Psoas muscle (tissue), 8 donors: Measurements from ENCODE around the gene YPEL2. TPM values are rescaled to one million over a fixed set of nuclear protein-coding genes. Genes with fewer than 3 reads are reported as not detected.

Experiments used
- ATAC-seq, 4 donors: fragments of 200-7000 bp; cut with Tn5 transposase; one replicate each; pipeline ENCODE4 v1.9.1; 2020; ENCODE audit warnings: moderate library complexity in 3 of 4, mild to moderate bottlenecking in 2 of 4
- DNase-seq, 2 donors: peaks; one replicate each; pipeline ENCODE4 v3.0.0-alpha.2; 2020
- H3K27ac ChIP-seq: fragments of 200-600 bp; one replicate; pipeline ENCODE4 v1.8.0; 2022
- H3K27me3 ChIP-seq, 3 donors: fragments of 200-600 bp in 1 of 3; one replicate each; pipeline versions ENCODE4 v1.6.1 to v1.8.0; 2013 to 2022; ENCODE audit warnings: low read length in 2 of 3, mild to moderate bottlenecking in 2 of 3, moderate library complexity in 1 of 3; ENCODE audit not compliant: insufficient read depth in 3 of 3
- H3K36me3 ChIP-seq, 2 donors: fragments of 200-600 bp in 1 of 2; one replicate each; pipeline versions ENCODE4 v1.6.1 to v1.8.0; 2013 to 2022; ENCODE audit warnings: low read depth in 1 of 2, mild to moderate bottlenecking in 1 of 2, moderate library complexity in 1 of 2; ENCODE audit not compliant: insufficient read depth in 1 of 2
- H3K4me1 ChIP-seq: fragments of 200-600 bp; one replicate; pipeline ENCODE4 v1.8.0; 2022
- H3K4me3 ChIP-seq: fragments of 200-600 bp; one replicate; pipeline ENCODE4 v1.8.0; 2022; ENCODE audit warnings: mild to moderate bottlenecking
- H3K9me3 ChIP-seq: fragments of 200-600 bp; one replicate; pipeline ENCODE4 v1.8.0; 2022
- WGBS, 3 donors: extraction: QIAGEN DNeasy Blood & Tissue Kit; methylation state at CpG; one replicate each; pipeline versions ENCODE4 v1.1.6 to v1.1.7; 2013; 5-methylcytosine and 5-hydroxymethylcytosine counted together
- intact Hi-C, 2 donors: fragments of 100-400 bp; cut with DNase I; formaldehyde crosslinking; loops; one replicate each; pipeline versions ENCODE4 v1.11.0 to v1.14.2; 2022
- polyA plus RNA-seq, 3 donors: library from polyadenylated mRNA; stranded (reverse); fragments of 200-250 nt; gene quantifications; one replicate each; pipeline ENCODE4 v1.2.3, GENCODE V29; 2013
- total RNA-seq, 4 donors: library from RNA; stranded (reverse); fragmentation: NEBNext Ultra II Directional in 2 of 4; extraction: Animal tissue kit (Norgen Biotek cat#: 25700) in 2 of 4; gene quantifications; one replicate each; pipeline versions ENCODE4 v1.2.1 to v1.2.4, GENCODE V29; 2021 to 2023
- TF ChIP-seq, protein P1 (sequence below): fragments of 200-600 bp; IDR thresholded peaks from one replicate; pipeline ENCODE4 v1.8.0; 2022; ENCODE audit warnings: antibody characterized with exemption
- donor health status: healthy with polysubstance abuse.
- donor health status: DM: no; HTN: no; CAD: no; lungs with moderate emphysema.
- donor health status: Bipolar disorder and iron deficiency.
- donor health status: healthy.
- donor health status: DM: yes; HTN: yes; CAD: no.
- donor health status: DM: no; HTN: no; CAD: no.
- donor health status: DM: no; HTN: no; CAD: no.
- donor health status: DM: yes; HTN: yes; CAD: no.

The YPEL2 gene
- total and polyA plus RNA-seq, 7 donors: 1.9 to 47.8 (median 19.9) TPM

DNA sequence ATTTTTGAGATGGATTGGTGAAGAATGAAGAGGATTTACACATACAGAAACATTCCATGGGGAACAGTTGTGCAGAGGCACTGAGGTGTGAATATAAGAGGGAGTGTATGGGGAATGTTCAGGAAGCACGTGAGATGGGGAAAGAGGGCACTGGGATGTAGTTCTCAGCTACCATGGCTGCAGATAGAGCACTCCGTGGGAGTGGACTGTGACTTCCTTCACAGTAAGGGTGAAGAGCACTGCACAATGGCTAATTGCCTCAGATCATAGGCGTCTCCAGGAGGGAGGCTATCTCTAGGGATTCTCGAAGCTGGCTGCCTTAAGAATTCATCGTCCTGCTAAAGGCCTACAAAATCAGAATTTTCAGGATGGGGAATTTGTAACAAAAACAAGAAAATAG lies 7.0 kb downstream of the YPEL2 start:
- Histone ChIP-seq H3K9me3 (no peaks in the 10 kb centered on the region), H3K36me3 (peaks cover 0 to 4% of the 10 kb centered on the region in 2 donors), H3K27ac (peak overlapping the region; percentile 98), H3K27me3 (no peaks in the 10 kb centered on the region), H3K4me1 (peaks cover 83% of the 10 kb centered on the region), H3K4me3 (no peak overlapping the region)
- intact Hi-C loops: no loop called here
- 46 to 66% (median 56%) methylated on average over 5 of the region's 5 CpGs for WGBS, 3 donors
- ATAC-seq: no peak
- no peak for DNase-seq
- TF ChIP-seq, protein P1, sequence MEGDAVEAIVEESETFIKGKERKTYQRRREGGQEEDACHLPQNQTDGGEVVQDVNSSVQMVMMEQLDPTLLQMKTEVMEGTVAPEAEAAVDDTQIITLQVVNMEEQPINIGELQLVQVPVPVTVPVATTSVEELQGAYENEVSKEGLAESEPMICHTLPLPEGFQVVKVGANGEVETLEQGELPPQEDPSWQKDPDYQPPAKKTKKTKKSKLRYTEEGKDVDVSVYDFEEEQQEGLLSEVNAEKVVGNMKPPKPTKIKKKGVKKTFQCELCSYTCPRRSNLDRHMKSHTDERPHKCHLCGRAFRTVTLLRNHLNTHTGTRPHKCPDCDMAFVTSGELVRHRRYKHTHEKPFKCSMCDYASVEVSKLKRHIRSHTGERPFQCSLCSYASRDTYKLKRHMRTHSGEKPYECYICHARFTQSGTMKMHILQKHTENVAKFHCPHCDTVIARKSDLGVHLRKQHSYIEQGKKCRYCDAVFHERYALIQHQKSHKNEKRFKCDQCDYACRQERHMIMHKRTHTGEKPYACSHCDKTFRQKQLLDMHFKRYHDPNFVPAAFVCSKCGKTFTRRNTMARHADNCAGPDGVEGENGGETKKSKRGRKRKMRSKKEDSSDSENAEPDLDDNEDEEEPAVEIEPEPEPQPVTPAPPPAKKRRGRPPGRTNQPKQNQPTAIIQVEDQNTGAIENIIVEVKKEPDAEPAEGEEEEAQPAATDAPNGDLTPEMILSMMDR: no peak

GRCh38 chr17:59341922-59342321 lies 10.5 kb downstream of the YPEL2 start:
- peak overlapping the region; percentile 65 for H3K27ac ChIP-seq
- no peaks in the 10 kb centered on the region for H3K27me3 ChIP-seq
- H3K36me3 ChIP-seq: peaks cover 0 to 4% of the 10 kb centered on the region in 2 donors
- 69 to 80% (median 71%) methylated on average over 3 of the region's 3 CpGs for whole genome bisulfite sequencing, 3 donors
- ATAC-seq (no peak), DNase-seq (no peak)
- no peak overlapping the region for H3K4me3 ChIP-seq
- TF ChIP-seq, protein P1: no peak
- H3K9me3 ChIP-seq: no peaks in the 10 kb centered on the region
- intact Hi-C loops: no loop called here
- peaks cover 83% of the 10 kb centered on the region for H3K4me1 ChIP-seq

DNA sequence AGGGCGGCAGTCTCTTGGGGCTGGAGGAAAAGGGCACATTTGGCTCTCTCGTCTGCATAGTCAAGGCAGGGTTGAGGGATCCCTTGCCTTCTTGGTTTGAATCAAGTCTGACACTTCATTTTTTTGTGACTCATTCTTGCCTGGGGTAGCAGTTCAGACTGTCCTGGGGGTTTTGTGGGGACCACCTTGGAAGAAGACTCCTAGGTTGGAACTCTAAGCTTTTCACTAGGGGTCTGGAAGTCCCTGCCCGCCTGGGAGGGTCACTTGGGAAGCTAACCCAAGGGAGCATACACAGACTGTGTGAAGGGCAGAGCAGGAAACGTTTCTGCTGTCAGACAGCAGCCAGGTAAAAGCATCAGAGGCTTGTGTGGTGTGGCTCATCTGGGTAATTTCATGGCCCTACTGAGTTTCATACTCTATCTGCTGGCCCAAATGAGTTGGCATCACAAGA lies 11.3 kb downstream of the YPEL2 start:
- intact Hi-C loops: no loop called here
- Histone ChIP-seq H3K4me1 (peaks cover 87% of the 10 kb centered on the region), H3K27ac (peak overlapping the region; percentile 65), H3K27me3 (no peaks in the 10 kb centered on the region), H3K36me3 (peaks cover 0 to 3% of the 10 kb centered on the region in 2 donors), H3K9me3 (no peaks in the 10 kb centered on the region), H3K4me3 (no peak overlapping the region)
- ATAC-seq (peak in 2 of 4 donors; percentile 12 to 23), DNase-seq (no peak)
- WGBS, 3 donors: 45 to 68% (median 48%) methylated on average over 4 of the region's 4 CpGs
- TF ChIP-seq, protein P1: no peak

GRCh38 chr17:59345476-59345875 lies 14.0 kb downstream of the YPEL2 start:
- TF ChIP-seq, protein P1: no peak
- 70 to 87% (median 73%) methylated on average over 7 of the region's 7 CpGs for WGBS, 3 donors
- Histone ChIP-seq H3K36me3 (no peaks in the 10 kb centered on the region), H3K27ac (peak overlapping the region; percentile 55), H3K9me3 (no peaks in the 10 kb centered on the region), H3K4me3 (no peak overlapping the region), H3K4me1 (peaks cover 75% of the 10 kb centered on the region), H3K27me3 (no peaks in the 10 kb centered on the region)
- ATAC-seq: no peak
- DNase-seq: no peak
- intact Hi-C loops: no loop called here

DNA sequence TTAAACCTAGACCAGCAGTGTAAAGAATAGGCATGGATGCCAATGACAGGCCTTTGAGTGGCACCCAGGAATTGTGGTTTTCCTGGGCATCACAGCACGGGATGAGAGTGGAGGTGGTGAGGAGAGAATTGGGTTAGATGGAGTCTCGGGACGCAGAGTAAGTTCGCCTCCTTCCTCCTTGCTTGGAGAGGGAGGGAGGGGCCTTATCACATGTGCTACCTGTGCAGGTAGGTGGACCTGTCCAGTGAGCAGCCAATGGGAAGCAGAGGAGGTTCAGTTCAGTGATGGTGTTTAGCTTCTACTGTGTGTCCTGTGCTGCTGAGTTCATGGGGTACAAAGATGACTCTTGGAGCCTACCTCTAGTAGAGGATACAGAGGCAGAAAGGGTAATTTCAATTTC lies 14.9 kb downstream of the YPEL2 start:
- peak overlapping the region; percentile 55 for H3K27ac ChIP-seq
- peaks cover 80% of the 10 kb centered on the region for H3K4me1 ChIP-seq
- intact Hi-C loops: loop anchor here in 1 of 2 donors (1.0 kb wide), 1 partner anchor 35 kb away; no protein-coding TSS in a partner anchor
- no peaks in the 10 kb centered on the region for H3K36me3 ChIP-seq
- no peak for ATAC-seq
- 84 to 95% (median 84%) methylated on average over 4 of the region's 4 CpGs for WGBS, 3 donors
- DNase-seq: no peak
- no peak overlapping the region for H3K4me3 ChIP-seq
- no peaks in the 10 kb centered on the region for H3K27me3 ChIP-seq
- TF ChIP-seq, protein P1: no peak
- no peaks in the 10 kb centered on the region for H3K9me3 ChIP-seq
